Activated CD4-positive, alpha-beta T cell treated with anti-CD3 and anti-CD28 coated beads, Interleukin-2, amount 50 U/mL, for 48 hours (primary cell): ENCODE measurements around the gene UST.
A peak's percentile ranks its signal among the peaks of the same experiment; 100 is the strongest.
"Not testable (repeated sequence)": the region's sequence is repeated elsewhere in the genome, so short reads cannot be mapped to it uniquely, and the experiment has no call there.

Experiments used
- DNase-seq, 2 experiments: peaks; one replicate each; pipeline ENCODE4 v3.0.0-alpha.2; 2020

The UST gene

GRCh38 chr6:149103950-149104349, 357.1 kb downstream of the UST start:
- DNase-seq = not testable (repeated sequence)

- no peak for DNase-seq
Observed at GRCh38 chr6:149107520-149107919, 360.7 kb downstream of the UST start.

GRCh38 chr6:149108038-149108748, 361.4 kb downstream of the UST start:
- no peak for DNase-seq

- DNase-seq = no peak
Observed at GRCh38 chr6:149108749-149109100, 361.9 kb downstream of the UST start.

- DNase-seq = no peak
Observed at GRCh38 chr6:149109397-149110070, 362.7 kb downstream of the UST start.

GRCh38 chr6:149111556-149112115, 364.8 kb downstream of the UST start:
- DNase-seq = no peak

GRCh38 chr6:149112976-149113375, 366.1 kb downstream of the UST start:
- DNase-seq = peak in 1 of 2 experiments; percentile 23

- no peak for DNase-seq
Observed at GRCh38 chr6:149114167-149114566, 367.3 kb downstream of the UST start.

- no peak for DNase-seq
Observed at GRCh38 chr6:149118737-149119653, 372.2 kb downstream of the UST start.

- no peak for DNase-seq
Observed at GRCh38 chr6:149122850-149123821, 376.3 kb downstream of the UST start.

- no peak for DNase-seq
Observed at GRCh38 chr6:149125309-149125708, 378.5 kb downstream of the UST start.
